A549 (cell line): ENCODE results near the gene TPRN. TPM values are rescaled to one million over a fixed set of nuclear protein-coding genes. Genes with fewer than 3 reads are reported as not detected.

Source experiments
- ATAC-seq, 2 experiments: fragments of 200-7000 bp in 1 of 2; fragments of >200 bp in 1 of 2; cut with Nextera tagmentation in 1 of 2; cut with Tn5 transposase in 1 of 2; 3 replicates each; pipeline versions ENCODE4 v1.8.0 to v1.9.1; 2018 to 2020; ENCODE audit warnings: mild to moderate bottlenecking in 1 of 2, moderate library complexity in 1 of 2
- CTCF ChIA-PET: fragments of 300-600 bp; sonication (Branson Sonifier 250); formaldehyde crosslinking; extraction: SDS; loops from one replicate; lab custom pipeline; 2021; ENCODE audit warnings: antibody characterized with exemption, inconsistent platforms; lab: Yijun Ruan, JAX
- POLR2A ChIA-PET: fragments of 350-600 bp; formaldehyde crosslinking; extraction: SDS; loops from one replicate; lab custom pipeline; 2021; ENCODE audit warnings: antibody characterized with exemption, inconsistent platforms; lab: Yijun Ruan, JAX
- DNase-seq, 2 experiments: peaks; one replicate each; pipeline versions ENCODE4 v3.0.0 to v3.0.0-alpha.2; 2011 to 2016; ENCODE audit warnings: low read depth in 1 of 2, low spot score in 1 of 2
- FAIRE-seq: peaks from 2 replicates; lab custom pipeline; 2011; peaks lifted over from hg19 to GRCh38; lab: Jason Lieb, UNC
- H3K27ac ChIP-seq, 2 experiments: fragments of >200 bp; sonication (Bioruptor Twin); formaldehyde crosslinking; 3 replicates each; pipeline ENCODE4 v1.5.1; 2016 to 2017
- H3K4me1 ChIP-seq: fragments of >200 bp; sonication (Bioruptor Twin); formaldehyde crosslinking; 3 replicates; pipeline ENCODE4 v1.6.1; 2016
- H3K4me2 ChIP-seq: fragments of >200 bp; sonication (Bioruptor Twin); formaldehyde crosslinking; 3 replicates; pipeline ENCODE4 v1.6.1; 2016
- H3K4me3 ChIP-seq: fragments of >200 bp; sonication (Bioruptor Twin); formaldehyde crosslinking; 3 replicates; pipeline ENCODE4 v1.5.1; 2016
- H3K9me3 ChIP-seq: fragments of >200 bp; sonication (Bioruptor Twin); formaldehyde crosslinking; 3 replicates; pipeline ENCODE4 v1.6.1; 2016
- CBX2 ChIP-seq: fragments of 200-600 bp; sonication (generic); IDR thresholded peaks from 2 replicates; pipeline ENCODE4 v1.6.1; 2016; ENCODE audit warnings: low read depth, mild to moderate bottlenecking, borderline replicate concordance
- EHMT2 ChIP-seq: fragments of 200-600 bp; sonication (generic); IDR thresholded peaks from 2 replicates; pipeline ENCODE4 v1.6.1; 2016; ENCODE audit warnings: antibody characterized with exemption, low read depth, mild to moderate bottlenecking, moderate library complexity
- ESRRA ChIP-seq: fragments of 150-350 bp; IDR thresholded peaks from 2 replicates; pipeline ENCODE4 v1.6.1; 2014; ENCODE audit warnings: mild to moderate bottlenecking, low read length, borderline replicate concordance
- GATA3 ChIP-seq: IDR thresholded peaks from 2 replicates; pipeline ENCODE4 v1.6.1; 2012; ENCODE audit warnings: borderline replicate concordance
- HDAC2 ChIP-seq: fragments of 200-600 bp; sonication (generic); IDR thresholded peaks from 2 replicates; pipeline ENCODE4 v1.6.1; 2016
- MYC ChIP-seq: IDR thresholded peaks from 2 replicates; pipeline ENCODE4 v1.6.1; 2012; ENCODE audit warnings: mild to moderate bottlenecking, inconsistent platforms, low read length, improper control_type of control experiment, borderline replicate concordance
- POLR2A ChIP-seq: IDR thresholded peaks from 2 replicates; pipeline ENCODE4 v1.6.1; 2012; ENCODE audit warnings: mild to moderate bottlenecking, low read length
- RCOR1 ChIP-seq: fragments of 150-350 bp; IDR thresholded peaks from 2 replicates; pipeline ENCODE4 v1.6.1; 2014; ENCODE audit warnings: antibody characterized with exemption, low read length, low read depth
- SREBF2 ChIP-seq: fragments of 450-650 bp; IDR thresholded peaks from 2 replicates; pipeline ENCODE4 v1.6.1; 2014; ENCODE audit warnings: mild to moderate bottlenecking, moderate library complexity
- ZC3H11A ChIP-seq: fragments of 450-650 bp; IDR thresholded peaks from 2 replicates; pipeline ENCODE4 v1.6.1; 2014; ENCODE audit warnings: antibody characterized with exemption, mild to moderate bottlenecking
- WGBS: methylation state at CpG from one replicate; pipeline ENCODE4 v1.1.6; 2017; ENCODE audit errors: missing lambda C conversion rate; 5-methylcytosine and 5-hydroxymethylcytosine counted together
- polyA plus RNA-seq, 4 experiments: library from polyadenylated mRNA; depleted of rRNA in 3 of 4; stranded (reverse); fragments of >200 nt; fragmentation: RNase III in 1 of 4; extraction: RNeasy Plus Mini Kit Qiagen cat#74134 plus additional on column Dnase treatment in 1 of 4; gene quantifications; 2 replicates in 3 of 4; 3 replicates in 1 of 4; pipeline ENCODE4 v1.2.3, GENCODE V29; 2011 to 2017
- TF ChIP-seq, protein P1 (sequence below): fragments of >200 bp; sonication (Bioruptor Twin); formaldehyde crosslinking; IDR thresholded peaks from 3 replicates; pipeline ENCODE4 v1.5.1; 2016
- TF ChIP-seq, protein P2 (sequence below): IDR thresholded peaks from 2 replicates; pipeline ENCODE4 v1.6.1; 2012
- TF ChIP-seq, protein P3 (sequence below): fragments of 450-650 bp; IDR thresholded peaks from 2 replicates; pipeline ENCODE4 v1.6.1; 2014; ENCODE audit warnings: antibody characterized with exemption

The TPRN gene
- polyA plus RNA-seq, 2 of the 4 experiments (the other 2 are of a cell fraction) = 2.1 to 6.5 TPM

DNA sequence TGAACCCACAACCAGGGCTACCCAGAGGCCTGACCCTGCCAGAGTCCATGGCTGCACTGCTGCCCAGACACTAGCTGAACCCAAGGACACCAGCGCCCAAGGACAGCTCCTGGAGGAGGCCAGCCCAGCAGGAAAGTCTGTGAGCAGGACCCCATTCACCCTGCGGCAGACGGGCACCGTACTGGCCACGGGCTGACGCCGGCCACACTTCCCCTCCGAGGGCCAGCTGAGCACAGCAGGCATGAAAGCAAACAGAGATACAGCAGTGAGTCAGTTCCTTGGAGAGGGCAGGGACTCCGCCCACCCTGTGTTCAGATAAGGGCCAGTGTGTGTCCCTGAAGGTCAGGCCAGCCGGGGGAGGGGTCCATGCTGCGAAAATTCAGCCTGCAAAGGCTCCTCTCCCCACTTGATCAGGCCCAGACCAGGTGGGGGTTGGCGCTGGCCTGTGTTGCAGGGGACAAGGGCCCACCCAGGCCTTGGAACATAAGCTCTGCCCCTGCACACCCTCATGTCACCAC, 18.3 kb upstream of the TPRN start (continued):
- TF ChIP-seq, protein P1, sequence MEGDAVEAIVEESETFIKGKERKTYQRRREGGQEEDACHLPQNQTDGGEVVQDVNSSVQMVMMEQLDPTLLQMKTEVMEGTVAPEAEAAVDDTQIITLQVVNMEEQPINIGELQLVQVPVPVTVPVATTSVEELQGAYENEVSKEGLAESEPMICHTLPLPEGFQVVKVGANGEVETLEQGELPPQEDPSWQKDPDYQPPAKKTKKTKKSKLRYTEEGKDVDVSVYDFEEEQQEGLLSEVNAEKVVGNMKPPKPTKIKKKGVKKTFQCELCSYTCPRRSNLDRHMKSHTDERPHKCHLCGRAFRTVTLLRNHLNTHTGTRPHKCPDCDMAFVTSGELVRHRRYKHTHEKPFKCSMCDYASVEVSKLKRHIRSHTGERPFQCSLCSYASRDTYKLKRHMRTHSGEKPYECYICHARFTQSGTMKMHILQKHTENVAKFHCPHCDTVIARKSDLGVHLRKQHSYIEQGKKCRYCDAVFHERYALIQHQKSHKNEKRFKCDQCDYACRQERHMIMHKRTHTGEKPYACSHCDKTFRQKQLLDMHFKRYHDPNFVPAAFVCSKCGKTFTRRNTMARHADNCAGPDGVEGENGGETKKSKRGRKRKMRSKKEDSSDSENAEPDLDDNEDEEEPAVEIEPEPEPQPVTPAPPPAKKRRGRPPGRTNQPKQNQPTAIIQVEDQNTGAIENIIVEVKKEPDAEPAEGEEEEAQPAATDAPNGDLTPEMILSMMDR = no peak
- no peak for TF ChIP-seq EHMT2
- TF ChIP-seq, protein P2, sequence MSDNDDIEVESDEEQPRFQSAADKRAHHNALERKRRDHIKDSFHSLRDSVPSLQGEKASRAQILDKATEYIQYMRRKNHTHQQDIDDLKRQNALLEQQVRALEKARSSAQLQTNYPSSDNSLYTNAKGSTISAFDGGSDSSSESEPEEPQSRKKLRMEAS = peak; percentile 59
- TF ChIP-seq, protein P3, sequence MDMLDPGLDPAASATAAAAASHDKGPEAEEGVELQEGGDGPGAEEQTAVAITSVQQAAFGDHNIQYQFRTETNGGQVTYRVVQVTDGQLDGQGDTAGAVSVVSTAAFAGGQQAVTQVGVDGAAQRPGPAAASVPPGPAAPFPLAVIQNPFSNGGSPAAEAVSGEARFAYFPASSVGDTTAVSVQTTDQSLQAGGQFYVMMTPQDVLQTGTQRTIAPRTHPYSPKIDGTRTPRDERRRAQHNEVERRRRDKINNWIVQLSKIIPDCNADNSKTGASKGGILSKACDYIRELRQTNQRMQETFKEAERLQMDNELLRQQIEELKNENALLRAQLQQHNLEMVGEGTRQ = no peak
- TF ChIP-seq, all 56 proteins: peak for 5

DNA sequence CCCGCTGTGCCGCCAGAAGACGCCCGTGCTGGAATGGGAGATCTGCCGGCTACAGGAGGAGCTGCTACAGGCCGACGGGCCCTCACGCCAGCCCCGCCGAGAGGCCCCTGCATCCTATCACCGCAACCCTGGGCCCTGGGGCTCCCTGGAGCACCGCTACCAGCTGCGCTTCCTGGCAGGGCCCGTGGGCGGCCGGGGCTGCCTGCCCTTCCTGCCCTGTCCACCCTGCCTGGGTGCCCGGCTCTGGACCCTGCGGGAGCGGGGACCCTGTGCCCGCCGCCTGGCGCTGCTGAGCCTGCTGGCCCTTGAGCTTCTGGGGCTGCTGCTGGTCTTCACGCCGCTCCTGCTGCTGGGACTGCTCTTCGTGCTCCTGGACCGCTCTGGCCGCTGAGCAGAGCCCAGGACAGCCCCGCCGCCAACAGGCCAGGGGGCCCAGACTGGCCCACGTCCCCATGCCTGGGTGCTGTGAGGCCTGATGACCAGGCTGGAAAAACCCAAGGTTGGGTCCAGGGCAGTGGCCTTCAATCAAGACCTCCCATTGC, 17.7 kb upstream of the TPRN start:
- no peak for TF ChIP-seq MYC
- TF ChIP-seq, protein P2 = no peak
- no peak for TF ChIP-seq RCOR1
- TF ChIP-seq ZC3H11A = no peak
- Histone ChIP-seq H3K27ac (peak overlapping the region; percentile 47 to 76; a peak in 4 of 6 replicates), H3K4me1 (peaks cover 39% of the 10 kb centered on the region), H3K4me2 (peak overlapping the region; percentile 48), H3K4me3 (no peak overlapping the region), H3K9me3 (no peaks in the 10 kb centered on the region)
- ATAC-seq = peak in 1 of 2 experiments; percentile 1; a peak in 2 of 6 replicates
- 97% methylated on average over 14 of the region's 30 CpGs for WGBS
- DNase-seq = no peak
- no peak for FAIRE-seq
- ChIA-PET POLR2A (interaction anchor here (0.8 to 1.6 kb wide), 5 partner anchors 9 to 29 kb away, joined by 4 to 15 read pairs (median 6); partner anchors contain the start of gene TUBB4B), CTCF (interaction anchor here (0.6 to 9.9 kb wide), 8 partner anchors 9 to 86 kb away, joined by 3 to 71 read pairs (median 6); partner anchors contain the start of genes RNF224, STPG3 and TUBB4B)

DNA sequence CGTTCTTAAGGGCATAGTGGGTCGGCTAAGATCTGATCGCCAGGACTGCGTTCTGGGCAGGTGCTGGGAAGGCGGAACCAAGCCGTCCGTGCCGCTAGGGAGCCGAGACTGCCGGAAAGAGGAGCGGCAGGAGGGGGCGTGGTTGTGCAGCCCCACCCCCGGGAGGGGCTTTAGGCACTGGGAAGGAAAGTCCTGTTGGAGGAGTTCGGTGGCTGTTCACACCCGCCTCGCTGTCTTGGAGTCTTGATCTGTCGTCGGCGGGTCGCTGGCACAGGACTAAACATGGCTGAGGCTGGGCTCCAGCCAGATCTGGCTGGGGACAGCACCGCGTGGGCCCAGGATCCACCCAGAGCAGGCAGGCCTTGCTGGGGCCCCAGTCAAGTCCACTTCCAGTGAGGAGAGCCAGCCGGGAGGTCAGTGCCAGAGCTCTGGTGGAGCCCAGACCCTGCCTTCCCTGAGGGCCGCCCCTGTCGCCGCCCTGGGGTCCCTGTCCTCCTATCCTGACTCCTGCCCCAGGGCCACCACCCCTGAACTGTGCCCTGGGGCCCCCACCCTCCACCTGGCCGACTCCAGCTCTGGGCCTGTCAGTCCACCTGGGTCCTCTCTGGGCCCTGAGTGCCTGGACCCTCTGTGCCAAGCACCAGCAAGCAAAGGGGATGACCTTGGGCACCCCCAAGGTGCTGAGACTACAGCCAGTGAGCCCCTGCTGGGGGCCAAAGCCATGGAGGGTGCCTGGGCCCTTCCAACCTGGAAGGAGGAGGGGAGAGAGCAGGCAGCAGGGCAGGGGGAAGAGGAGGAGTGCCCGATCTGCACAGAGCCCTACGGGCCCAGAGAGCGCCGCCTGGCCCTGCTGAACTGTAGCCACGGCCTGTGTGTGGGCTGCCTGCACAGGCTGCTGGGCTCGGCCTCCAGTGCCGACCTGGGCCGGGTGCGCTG, 17.0 kb upstream of the TPRN start:
- FAIRE-seq = no peak

More for the DNA sequence above, 17.0 kb upstream of the TPRN start:
- Histone ChIP-seq H3K4me3 (no peak overlapping the region), H3K27ac (peak overlapping the region in 1 of 2 experiments; percentile 76; a peak in 3 of 6 replicates), H3K4me1 (peaks cover 33% of the 10 kb centered on the region), H3K4me2 (no peak overlapping the region), H3K9me3 (no peaks in the 10 kb centered on the region)
- POLR2A ChIA-PET = interaction anchor here (1.1 kb wide), 1 partner anchor 17 kb away, joined by 3 read pairs; the partner anchor contains the start of gene TPRN
- ATAC-seq (peak in 1 of 2 experiments; percentile 14; a peak in 3 of 6 replicates), DNase-seq (no peak)
- CTCF ChIA-PET = interaction anchor here (0.8 to 9.9 kb wide), 9 partner anchors 9 to 85 kb away, joined by 3 to 71 read pairs (median 4); partner anchors contain the start of genes RNF224, SSNA1 and TUBB4B
- TF ChIP-seq POLR2A (no peak), CBX2 (no peak), HDAC2 (no peak), SREBF2 (no peak), ESRRA (no peak), GATA3 (no peak)
- TF ChIP-seq, protein P2 = no peak
- 62% methylated on average over 31 of the region's 36 CpGs for WGBS
